ENCODE measurements around the gene C9orf40.

Gene C9orf40

DNA sequence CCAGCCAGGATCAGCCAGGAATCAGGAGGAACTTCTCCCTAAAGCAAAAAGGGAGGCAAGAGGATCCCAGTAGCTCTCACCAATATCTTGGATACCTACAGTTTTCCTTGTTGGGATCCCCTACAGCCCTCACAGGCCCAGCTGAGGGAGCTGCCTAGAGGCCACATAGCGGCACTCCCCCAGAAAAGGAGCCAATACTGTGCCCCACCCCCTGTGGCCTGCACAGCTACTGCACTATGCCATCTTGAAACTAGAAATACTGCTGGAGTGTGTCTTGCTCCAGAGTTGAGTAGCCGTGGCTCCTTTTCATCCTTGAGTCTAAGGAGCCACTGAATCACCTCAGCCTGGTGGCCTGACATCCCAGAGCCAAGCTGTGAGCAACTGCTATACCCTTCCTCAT is 42.7 kb downstream of the C9orf40 start:
- TF ChIP-seq, protein P1, sequence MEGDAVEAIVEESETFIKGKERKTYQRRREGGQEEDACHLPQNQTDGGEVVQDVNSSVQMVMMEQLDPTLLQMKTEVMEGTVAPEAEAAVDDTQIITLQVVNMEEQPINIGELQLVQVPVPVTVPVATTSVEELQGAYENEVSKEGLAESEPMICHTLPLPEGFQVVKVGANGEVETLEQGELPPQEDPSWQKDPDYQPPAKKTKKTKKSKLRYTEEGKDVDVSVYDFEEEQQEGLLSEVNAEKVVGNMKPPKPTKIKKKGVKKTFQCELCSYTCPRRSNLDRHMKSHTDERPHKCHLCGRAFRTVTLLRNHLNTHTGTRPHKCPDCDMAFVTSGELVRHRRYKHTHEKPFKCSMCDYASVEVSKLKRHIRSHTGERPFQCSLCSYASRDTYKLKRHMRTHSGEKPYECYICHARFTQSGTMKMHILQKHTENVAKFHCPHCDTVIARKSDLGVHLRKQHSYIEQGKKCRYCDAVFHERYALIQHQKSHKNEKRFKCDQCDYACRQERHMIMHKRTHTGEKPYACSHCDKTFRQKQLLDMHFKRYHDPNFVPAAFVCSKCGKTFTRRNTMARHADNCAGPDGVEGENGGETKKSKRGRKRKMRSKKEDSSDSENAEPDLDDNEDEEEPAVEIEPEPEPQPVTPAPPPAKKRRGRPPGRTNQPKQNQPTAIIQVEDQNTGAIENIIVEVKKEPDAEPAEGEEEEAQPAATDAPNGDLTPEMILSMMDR (IDR thresholded peaks at IDR 0.05; ENCODE audit: low read depth, low read length, missing control alignments), result no peak
- DNase-seq (ENCODE audit: low read depth), result no peak
- H3K4me3 ChIP-seq (ENCODE audit: low read depth, low read length), result no peak overlapping the region
- in situ Hi-C loops (cut with HindIII; ENCODE audit: low sequenced_read_pairs), result no loop called here

DNA sequence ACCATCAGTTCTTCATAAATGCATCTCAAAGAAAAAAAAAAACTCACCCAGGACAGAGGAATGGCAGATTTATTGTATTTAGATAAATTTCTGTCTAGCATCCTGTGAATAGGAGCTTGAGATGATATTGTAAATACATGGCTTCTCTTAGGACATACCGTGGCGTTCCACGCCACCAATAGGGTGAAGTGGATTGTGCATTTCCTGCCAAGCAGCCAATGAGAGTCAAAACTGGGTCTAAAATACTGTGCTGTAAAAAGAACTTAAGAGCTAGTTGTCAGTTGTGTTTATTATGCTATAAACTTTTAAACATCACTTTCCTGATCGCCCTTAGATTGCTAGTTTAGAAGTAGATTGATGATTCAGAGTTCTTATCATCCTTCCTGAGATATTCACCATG is 44.0 kb downstream of the C9orf40 start:
- no peak overlapping the region for H3K4me3 ChIP-seq (ENCODE audit: low read depth, low read length)
- DNase-seq (ENCODE audit: low read depth), result no peak
- in situ Hi-C loops (cut with HindIII; ENCODE audit: low sequenced_read_pairs), result no loop called here
- TF ChIP-seq, protein P1 (IDR thresholded peaks at IDR 0.05; ENCODE audit: low read depth, low read length, missing control alignments), result no peak

DNA sequence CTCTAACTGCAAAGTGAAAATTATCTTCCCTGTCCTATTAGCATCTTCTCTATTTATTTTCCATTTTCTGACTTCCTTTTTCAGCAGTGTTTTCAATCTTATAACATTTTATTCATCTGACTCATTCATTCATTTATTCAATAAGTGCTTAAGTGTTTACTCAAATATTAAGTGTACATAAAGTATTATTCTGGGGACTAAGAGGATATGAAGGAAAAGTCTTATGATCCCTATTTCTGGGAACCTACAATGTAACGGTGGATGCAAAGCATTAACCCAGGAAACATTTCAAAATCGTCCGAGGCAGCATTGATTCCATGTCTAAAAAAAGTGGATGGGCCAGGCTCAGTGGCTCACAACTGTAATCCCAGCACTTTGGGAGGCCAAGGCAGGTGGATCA is 45.6 kb downstream of the C9orf40 start:
- DNase-seq (ENCODE audit: low read depth), result no peak
- TF ChIP-seq, protein P1 (IDR thresholded peaks at IDR 0.05; ENCODE audit: low read depth, low read length, missing control alignments), result no peak
- in situ Hi-C loops (cut with HindIII; ENCODE audit: low sequenced_read_pairs), result no loop called here
- no peak overlapping the region for H3K4me3 ChIP-seq (ENCODE audit: low read depth, low read length)

DNA sequence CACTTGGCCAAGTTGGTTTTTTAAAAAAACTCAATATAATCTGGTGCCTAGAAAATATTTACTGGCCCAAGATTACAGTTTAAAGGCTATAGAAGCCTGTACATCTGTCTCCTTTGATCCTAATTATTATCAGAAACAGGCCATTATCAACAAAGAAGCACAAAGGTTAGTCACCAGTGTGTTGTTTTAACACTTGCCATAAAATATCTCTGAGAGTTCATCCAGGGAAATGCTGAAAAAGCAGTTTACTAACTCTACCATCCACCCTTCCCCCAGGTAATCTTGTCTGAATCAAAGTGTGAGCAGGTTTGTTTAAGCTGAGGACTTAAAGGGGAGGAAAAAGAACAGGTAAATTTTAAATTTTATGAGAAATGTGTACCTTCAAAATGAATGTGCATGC is 51.7 kb downstream of the C9orf40 start:
- DNase-seq (ENCODE audit: low read depth), result no peak
- in situ Hi-C loops (cut with HindIII; ENCODE audit: low sequenced_read_pairs), result no loop called here
- no peak overlapping the region for H3K4me3 ChIP-seq (ENCODE audit: low read depth, low read length)
- TF ChIP-seq, protein P1 (IDR thresholded peaks at IDR 0.05; ENCODE audit: low read depth, low read length, missing control alignments), result no peak
